Measurements from ENCODE around the gene IGF1R.
"Not testable (repeated sequence)": the region's sequence is repeated elsewhere in the genome, so short reads cannot be mapped to it uniquely, and the experiment has no call there.

IGF1R gene

GRCh38 chr15:98998279-98998678 lies 349.9 kb downstream of the IGF1R start:
- no peak for DNase-seq (ENCODE audit: low read depth)

DNA sequence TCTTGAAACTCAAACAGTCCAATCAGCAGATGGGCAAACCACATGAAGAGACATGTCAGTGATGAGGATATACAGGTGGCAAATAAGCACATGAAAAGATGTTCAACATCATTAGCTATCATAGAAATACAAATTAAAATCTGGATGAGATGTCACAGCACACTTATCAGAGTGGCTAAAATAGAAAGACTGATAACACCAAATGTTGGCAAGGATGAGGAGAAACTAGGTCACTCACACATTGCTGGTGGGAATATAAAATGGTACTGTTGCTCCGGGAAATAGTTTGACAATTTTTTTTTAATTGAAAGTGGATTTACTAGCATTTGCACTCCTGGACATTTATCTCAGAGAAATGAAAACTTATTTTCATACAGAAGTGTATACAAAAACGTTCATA lies 350.9 kb downstream of the IGF1R start:
- DNase-seq (ENCODE audit: low read depth), result no peak

- no peak for DNase-seq (ENCODE audit: low read depth)
Measured at GRCh38 chr15:99002226-99002625, 353.9 kb downstream of the IGF1R start.

DNA sequence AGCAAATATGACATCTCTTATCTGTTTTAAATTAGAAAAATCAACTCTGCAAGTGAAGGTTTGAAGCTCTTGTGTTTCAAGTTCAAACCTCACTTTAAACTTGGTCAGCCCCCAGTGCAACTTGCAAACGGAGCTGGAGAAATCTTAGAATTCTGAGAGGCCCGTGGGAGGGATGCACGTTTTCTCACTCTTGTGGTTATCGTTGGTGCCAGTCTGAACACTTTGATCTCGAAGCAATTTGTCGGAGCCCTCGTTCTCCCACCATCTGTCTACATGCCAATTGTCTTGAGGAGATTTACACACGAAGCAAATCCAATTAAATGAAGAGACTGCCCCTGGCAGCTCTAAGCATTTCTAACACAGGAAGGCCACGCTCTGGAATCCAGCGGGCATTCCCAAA lies 355.0 kb downstream of the IGF1R start:
- DNase-seq (ENCODE audit: low read depth), result not testable (repeated sequence)

DNA sequence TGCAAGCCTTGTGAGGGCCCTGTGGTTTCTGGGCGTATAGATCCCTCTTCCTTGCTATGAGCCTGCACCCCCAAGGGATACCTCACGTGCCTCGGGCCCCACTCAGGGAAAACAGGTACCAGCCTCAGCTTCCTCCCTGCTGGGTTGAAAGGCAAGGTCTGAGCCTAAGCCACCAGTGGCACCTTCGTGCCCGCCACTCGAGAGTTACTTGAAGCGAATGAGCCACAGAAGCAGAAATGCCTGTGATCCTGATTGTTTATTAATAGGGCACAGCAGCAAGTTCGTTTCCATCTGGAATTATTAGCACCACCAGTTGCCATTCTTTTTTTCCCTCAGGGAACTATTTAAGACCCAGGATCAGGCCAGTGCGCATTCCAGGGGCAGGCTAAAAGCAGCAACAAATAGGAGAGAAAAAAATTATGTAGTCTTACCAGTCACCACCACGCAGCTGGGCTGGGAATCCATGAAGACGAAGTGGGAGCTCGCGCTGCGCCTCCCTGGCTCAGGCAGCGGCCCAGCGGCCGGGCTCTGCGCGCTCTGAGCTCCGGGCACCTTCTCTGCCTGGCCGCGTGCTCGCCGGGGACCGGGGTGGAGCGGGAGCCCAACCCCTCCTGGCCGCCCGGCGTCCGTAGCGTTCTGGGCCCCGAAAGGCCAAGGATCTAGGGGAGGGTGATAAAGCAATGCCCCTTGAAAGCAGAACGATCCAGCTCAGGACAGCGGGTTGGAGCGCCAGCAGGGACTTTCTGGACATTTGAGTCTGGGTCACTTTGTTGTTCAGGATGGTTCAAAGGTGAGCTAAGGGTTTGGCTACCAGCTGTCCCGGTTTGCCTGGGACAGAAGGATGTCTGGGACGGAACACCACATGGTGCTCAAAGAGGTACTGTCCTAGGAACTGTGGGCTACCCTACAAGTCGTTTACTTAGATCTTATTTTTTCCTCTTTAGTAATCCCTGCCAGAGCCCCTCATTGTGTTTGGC lies 356.9 kb downstream of the IGF1R start:
- not testable (repeated sequence) for DNase-seq (ENCODE audit: low read depth)

DNA sequence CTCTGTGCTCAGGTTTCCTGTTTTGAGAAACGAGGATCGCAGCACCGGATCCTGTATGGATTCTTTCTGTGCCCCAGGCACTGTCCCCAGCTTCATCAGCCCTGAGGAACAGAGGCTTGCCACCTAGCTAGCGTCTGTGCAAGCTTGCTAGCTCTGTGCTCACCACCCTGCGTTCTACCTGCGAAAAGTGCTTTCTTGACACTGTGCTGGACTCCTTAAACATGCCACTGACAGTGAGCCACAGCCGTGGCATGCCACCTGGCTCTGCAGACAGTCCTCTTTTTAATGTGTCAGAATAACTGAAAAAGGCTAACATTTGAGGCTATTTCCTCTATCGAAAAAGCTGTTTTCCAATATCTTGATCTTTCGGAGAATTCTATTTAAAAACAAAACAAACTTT lies 357.8 kb downstream of the IGF1R start:
- DNase-seq (ENCODE audit: low read depth), result no peak

GRCh38 chr15:99006904-99007495 lies 358.7 kb downstream of the IGF1R start:
- no peak for DNase-seq (ENCODE audit: low read depth)

- no peak for DNase-seq (ENCODE audit: low read depth)
Measured at GRCh38 chr15:99009741-99010330, 361.5 kb downstream of the IGF1R start.

GRCh38 chr15:99010768-99011167 lies 362.4 kb downstream of the IGF1R start:
- no peak for DNase-seq (ENCODE audit: low read depth)
